SKM-1 (cell line): ENCODE measurements around the gene WDR87.
"Not testable (repeated sequence)": the region's sequence is repeated elsewhere in the genome, so short reads cannot be mapped to it uniquely, and the experiment has no call there.

Experiments
- DNase-seq: peaks from one replicate; lab custom pipeline; 2025; ENCODE audit not compliant: unreplicated experiment; lab: John Stamatoyannopoulos, UW

The WDR87 gene

GRCh38 chr19:37886571-37886970 is 19.8 kb downstream of the WDR87 start:
- DNase-seq, result no peak

GRCh38 chr19:37885392-37885791 is 21.0 kb downstream of the WDR87 start:
- DNase-seq, result no peak

- DNase-seq, result no peak
Observed at GRCh38 chr19:37877147-37877546, 29.2 kb downstream of the WDR87 start.

GRCh38 chr19:37876032-37876431 is 30.4 kb downstream of the WDR87 start:
- no peak for DNase-seq

GRCh38 chr19:37874784-37875183 is 31.6 kb downstream of the WDR87 start:
- no peak for DNase-seq

- no peak for DNase-seq
Observed at GRCh38 chr19:37872383-37872782, 34.0 kb downstream of the WDR87 start.

GRCh38 chr19:37869766-37870340 is 36.5 kb downstream of the WDR87 start:
- no peak for DNase-seq

- DNase-seq, result no peak
Observed at GRCh38 chr19:37867831-37868230, 38.6 kb downstream of the WDR87 start.

GRCh38 chr19:37865930-37866329 is 40.5 kb downstream of the WDR87 start:
- DNase-seq, result not testable (repeated sequence)

GRCh38 chr19:37864501-37864900 is 41.9 kb downstream of the WDR87 start:
- no peak for DNase-seq

- no peak for DNase-seq
Observed at GRCh38 chr19:37855098-37855497, 51.3 kb downstream of the WDR87 start.

GRCh38 chr19:37845932-37846331 is 60.5 kb downstream of the WDR87 start:
- DNase-seq, result no peak
